HL-60 (cell line): ENCODE data around the gene KAT2B.

Experiments used
- DNase-seq, 2 experiments: peaks; one replicate each; pipeline ENCODE4 v3.0.0-alpha.2; 2010 to 2020; ENCODE audit warnings: low read depth in 1 of 2, low spot score in 1 of 2
- H3K27ac ChIP-seq: fragments of 250-450 bp; sonication (Bioruptor Pico); replicated peaks from 2 replicates; pipeline ENCODE4 v1.5.1; 2020; ENCODE audit warnings: mild to moderate bottlenecking, moderate library complexity
- H3K27me3 ChIP-seq: fragments of 250-450 bp; sonication (Bioruptor Pico); 2 replicates; pipeline ENCODE4 v1.5.1; 2021; ENCODE audit warnings: mild to moderate bottlenecking, moderate library complexity; ENCODE audit not compliant: insufficient read depth, poor library complexity, severe bottlenecking
- H3K4me3 ChIP-seq: replicated peaks from 2 replicates; pipeline ENCODE4 v1.5.1; 2011; ENCODE audit warnings: mild to moderate bottlenecking, control low read depth, low read length; ENCODE audit not compliant: insufficient read depth
- GABPA ChIP-seq: IDR thresholded peaks from 2 replicates; pipeline ENCODE4 v1.6.1; 2012; ENCODE audit warnings: low read depth
- POLR2AphosphoS5 ChIP-seq: IDR thresholded peaks from 2 replicates; pipeline ENCODE4 v1.6.1; 2012; ENCODE audit warnings: low read depth
- REST ChIP-seq: IDR thresholded peaks from 2 replicates; pipeline ENCODE4 v1.6.1; 2012; ENCODE audit warnings: low read depth; ENCODE audit not compliant: insufficient replicate concordance
- SPI1 ChIP-seq: IDR thresholded peaks from 2 replicates; pipeline ENCODE4 v1.6.1; 2012; ENCODE audit warnings: low read depth, mild to moderate bottlenecking, borderline replicate concordance
- TF ChIP-seq, protein P1 (sequence below): IDR thresholded peaks from one replicate; pipeline ENCODE4 v1.5.1; 2011; ENCODE audit warnings: low read length, control low read depth, inconsistent platforms; ENCODE audit not compliant: insufficient read depth

The KAT2B gene

GRCh38 chr3:20078194-20078714 is 38.0 kb downstream of the KAT2B start:
- no peak overlapping the region for H3K27ac ChIP-seq
- no peaks in the 10 kb centered on the region for H3K27me3 ChIP-seq
- no peak overlapping the region for H3K4me3 ChIP-seq
- TF ChIP-seq SPI1 (no peak), REST (no peak), GABPA (no peak), POLR2AphosphoS5 (no peak)
- TF ChIP-seq, protein P1, sequence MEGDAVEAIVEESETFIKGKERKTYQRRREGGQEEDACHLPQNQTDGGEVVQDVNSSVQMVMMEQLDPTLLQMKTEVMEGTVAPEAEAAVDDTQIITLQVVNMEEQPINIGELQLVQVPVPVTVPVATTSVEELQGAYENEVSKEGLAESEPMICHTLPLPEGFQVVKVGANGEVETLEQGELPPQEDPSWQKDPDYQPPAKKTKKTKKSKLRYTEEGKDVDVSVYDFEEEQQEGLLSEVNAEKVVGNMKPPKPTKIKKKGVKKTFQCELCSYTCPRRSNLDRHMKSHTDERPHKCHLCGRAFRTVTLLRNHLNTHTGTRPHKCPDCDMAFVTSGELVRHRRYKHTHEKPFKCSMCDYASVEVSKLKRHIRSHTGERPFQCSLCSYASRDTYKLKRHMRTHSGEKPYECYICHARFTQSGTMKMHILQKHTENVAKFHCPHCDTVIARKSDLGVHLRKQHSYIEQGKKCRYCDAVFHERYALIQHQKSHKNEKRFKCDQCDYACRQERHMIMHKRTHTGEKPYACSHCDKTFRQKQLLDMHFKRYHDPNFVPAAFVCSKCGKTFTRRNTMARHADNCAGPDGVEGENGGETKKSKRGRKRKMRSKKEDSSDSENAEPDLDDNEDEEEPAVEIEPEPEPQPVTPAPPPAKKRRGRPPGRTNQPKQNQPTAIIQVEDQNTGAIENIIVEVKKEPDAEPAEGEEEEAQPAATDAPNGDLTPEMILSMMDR, result no peak
- no peak for DNase-seq

DNA sequence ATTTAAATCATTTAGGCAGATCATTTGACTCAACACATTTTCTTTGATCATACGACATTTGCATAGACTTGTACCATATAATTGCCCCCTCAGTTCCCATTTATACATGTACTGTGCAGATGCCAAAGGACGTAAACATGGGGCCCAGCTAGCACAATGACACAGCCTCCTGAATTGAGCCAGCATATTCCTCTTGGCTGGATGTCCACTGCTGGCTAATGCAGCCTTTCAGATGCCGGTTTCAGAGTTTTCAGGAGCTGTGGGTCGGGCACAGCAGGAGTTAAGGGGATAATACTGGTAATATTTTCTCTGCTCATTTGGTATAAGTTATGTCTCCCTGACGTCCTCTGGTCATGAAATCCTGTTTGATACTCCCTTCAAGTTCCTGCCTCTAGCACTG is 39.4 kb downstream of the KAT2B start:
- TF ChIP-seq, protein P1, result no peak
- TF ChIP-seq REST, result no peak
- TF ChIP-seq SPI1, result no peak
- no peak for TF ChIP-seq GABPA
- TF ChIP-seq POLR2AphosphoS5, result no peak
- no peak for DNase-seq
- Histone ChIP-seq H3K27me3 (no peaks in the 10 kb centered on the region), H3K4me3 (no peak overlapping the region), H3K27ac (no peak overlapping the region)

GRCh38 chr3:20080956-20081554 is 40.8 kb downstream of the KAT2B start:
- DNase-seq, result peak in 1 of 2 experiments; percentile 42
- H3K27ac ChIP-seq, result no peak overlapping the region
- TF ChIP-seq, protein P1, result no peak
- TF ChIP-seq POLR2AphosphoS5 (peak; percentile 61; the same call in 1 of the 2 replicates), GABPA (no peak), REST (no peak)
- no peak overlapping the region for H3K4me3 ChIP-seq
- no peaks in the 10 kb centered on the region for H3K27me3 ChIP-seq
